HG03066 (cell line): ENCODE data around the gene SCFD2.
A peak's percentile ranks its signal among the peaks of the same experiment; 100 is the strongest.

Experiments used
- ATAC-seq: cut with Tn5 transposase; IDR thresholded peaks from one replicate; pipeline ENCODE4 v1.9.1; 2021; ENCODE audit warnings: low read depth; ENCODE audit not compliant: unreplicated experiment

Gene SCFD2

DNA sequence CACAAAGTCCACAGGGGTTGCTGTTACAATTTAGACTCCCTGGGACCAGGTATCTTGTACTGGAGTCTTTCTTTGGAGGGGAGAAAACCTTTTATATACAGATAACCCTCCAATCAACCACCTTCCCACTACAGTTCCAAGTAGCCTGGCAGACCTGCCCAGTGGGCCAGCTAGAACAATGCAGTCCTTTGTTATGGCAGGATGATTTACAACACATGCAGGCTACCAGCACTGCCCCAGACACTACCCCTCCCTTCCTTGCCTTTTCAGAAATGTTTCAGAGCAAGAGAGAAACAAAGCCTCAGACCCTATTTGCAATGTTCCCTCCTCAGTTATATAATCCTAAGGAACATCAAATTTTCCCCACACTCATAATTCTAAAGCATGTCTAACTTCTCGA is 492.7 kb downstream of the SCFD2 start:
- ATAC-seq: no peak

- no peak for ATAC-seq
Observed at GRCh38 chr4:52870225-52870624, 495.6 kb downstream of the SCFD2 start.

- no peak for ATAC-seq
Observed at GRCh38 chr4:52869656-52870055, 496.2 kb downstream of the SCFD2 start.

DNA sequence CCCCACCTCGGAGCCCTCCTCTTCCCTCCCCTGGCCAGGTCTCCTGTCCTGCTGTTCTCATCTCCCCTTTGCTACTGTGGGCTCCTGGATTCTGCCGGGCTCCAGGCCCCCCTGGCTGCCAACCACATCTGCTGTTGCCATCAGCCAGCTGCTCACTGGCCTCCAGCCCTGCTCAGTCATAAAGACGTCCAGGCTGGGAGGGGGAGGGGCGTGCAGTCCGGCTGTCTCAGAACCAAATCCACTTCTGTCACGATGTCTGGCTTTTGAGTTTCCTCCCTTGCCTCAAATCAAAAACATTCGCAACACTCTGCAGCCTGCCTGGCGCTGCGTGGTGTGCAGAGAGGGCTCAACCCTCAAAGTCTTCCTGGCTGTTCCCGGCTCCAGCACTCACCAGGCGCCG is 496.7 kb downstream of the SCFD2 start:
- no peak for ATAC-seq

- no peak for ATAC-seq
Observed at GRCh38 chr4:52868133-52868532, 497.7 kb downstream of the SCFD2 start.

DNA sequence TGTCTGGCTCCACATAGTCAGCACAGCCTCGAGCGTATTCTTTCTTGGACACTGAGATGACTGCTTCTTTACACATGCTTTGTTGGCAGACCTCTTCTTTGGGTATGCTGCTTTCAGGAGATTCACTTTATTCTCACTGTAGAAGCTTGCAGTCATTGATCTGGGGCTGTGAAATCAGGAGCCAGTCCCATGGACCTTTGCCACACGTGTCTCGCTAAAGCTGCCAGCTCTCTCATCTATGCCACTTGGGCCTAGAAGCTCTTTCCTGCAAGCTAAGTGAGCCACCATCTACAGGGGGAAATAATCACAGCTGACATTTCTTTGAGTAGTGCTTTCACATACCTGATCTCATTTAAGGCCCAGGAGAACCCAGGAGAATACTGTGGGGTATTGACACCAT is 498.7 kb downstream of the SCFD2 start:
- ATAC-seq: no peak

DNA sequence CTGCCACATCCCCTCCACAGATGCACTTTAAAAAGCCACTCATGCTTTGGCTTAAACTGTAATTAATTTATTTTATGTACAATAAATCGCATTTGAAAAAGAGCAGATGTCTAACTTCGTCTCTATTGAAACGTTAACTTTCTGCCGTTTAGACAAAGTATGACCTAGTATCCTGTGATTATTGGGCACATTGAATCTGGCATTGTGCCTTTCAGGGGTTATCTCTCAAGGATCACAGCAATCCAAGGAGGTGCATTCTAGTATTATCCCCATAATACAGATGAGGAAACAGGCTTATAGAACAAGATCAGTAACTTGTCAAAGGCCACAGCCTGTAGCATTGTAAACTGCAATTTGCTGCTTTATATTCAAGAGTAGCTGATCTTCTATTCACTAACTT is 499.1 kb downstream of the SCFD2 start:
- ATAC-seq: no peak

DNA sequence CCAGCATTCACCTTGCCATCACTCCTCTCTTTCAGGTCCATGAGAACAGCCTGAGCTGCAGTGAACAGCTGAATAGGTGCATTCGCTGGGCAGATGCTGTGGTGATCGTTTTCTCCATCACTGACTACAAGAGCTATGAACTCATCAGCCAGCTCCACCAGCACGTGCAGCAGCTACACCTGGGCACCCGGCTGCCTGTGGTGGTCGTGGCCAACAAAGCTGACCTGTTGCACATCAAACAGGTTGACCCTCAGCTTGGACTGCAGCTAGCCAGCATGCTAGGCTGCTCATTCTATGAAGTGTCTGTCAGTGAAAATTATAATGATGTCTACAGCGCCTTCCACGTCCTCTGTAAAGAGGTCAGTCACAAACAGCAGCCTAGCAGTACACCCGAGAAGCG is 500.6 kb downstream of the SCFD2 start:
- no peak for ATAC-seq

DNA sequence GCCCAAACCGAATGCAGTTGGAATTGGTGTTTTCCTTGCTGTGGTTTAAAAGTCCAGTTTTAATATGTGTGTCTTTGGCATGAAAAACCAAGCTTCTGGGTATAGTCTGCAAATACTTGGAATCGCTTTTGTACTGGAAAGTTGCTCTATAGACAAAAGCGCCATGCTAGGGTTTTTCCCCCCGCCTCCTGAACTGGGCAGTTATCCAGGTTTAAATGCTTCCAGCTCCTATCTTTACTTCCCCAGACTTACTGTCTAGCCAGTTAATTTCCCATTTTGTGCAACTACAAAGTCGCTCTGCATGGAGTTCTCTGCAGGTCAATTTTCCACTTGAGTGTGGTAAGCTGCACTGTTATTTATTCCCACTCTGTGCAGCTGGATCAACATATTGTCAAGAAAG is 501.1 kb downstream of the SCFD2 start:
- ATAC-seq: no peak

DNA sequence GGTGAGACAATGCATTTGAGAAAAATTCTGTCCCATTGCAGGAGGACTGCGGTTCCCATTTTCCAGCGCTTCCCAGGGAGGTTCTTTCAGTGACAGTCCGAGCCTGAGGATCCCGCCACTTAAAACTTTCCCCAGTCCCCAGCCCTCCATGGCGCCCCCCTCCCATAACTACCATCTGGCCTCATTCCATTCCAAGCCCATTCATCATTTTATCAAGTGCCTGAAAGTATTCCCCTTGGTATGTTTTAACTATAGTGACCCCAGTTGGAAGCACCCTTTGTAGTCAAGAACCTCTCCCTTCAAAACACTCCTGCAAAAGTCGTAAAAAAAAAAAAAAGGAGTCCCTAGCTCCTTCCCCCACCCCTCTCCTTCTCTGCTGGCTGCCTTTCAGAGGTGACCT is 502.5 kb downstream of the SCFD2 start:
- ATAC-seq: no peak

GRCh38 chr4:52862639-52863161 is 503.2 kb downstream of the SCFD2 start:
- ATAC-seq: no peak

DNA sequence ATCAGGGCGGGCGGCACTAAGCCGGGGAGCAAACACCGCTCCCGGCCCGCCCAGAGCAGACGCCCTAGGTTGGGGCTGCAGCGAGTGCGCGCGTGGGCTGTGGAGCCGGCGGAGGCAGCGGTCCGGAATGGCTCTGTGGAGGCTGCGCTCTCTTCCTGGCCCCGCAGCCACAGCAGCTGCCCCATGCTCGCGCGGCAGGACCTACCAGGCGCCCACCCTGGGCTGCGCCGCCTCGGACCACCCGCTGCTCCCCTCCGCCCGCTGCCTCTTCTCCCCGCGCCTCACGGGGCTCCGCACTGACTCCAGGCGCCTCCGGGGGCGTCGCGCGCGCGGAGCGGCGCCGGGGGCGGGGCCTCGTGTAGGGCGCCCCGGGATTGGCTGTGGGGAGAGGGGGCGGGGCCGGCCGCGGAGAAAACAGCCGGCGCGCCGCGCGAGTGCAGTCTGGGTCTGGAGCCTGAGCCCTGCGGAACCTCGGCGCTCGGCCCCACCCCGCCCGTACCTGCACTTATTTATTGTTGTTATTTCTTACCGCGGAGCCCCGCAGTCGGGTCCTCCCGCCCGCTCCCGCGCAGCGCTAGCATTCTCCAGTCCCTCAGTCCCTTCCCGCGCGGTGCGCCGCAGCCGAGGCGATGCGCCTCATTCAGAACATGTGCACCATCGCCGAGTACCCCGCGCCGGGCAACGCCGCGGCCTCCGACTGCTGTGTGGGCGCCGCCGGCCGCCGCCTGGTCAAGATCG is 503.8 kb downstream of the SCFD2 start, which contains the start of gene RASL11B:
Gene RASL11B (plus strand): TSS at position 439 of the 738 bp plus-strand sequence. CDS start 191 bp downstream, at position 630.
- peak; percentile 99 for ATAC-seq

DNA sequence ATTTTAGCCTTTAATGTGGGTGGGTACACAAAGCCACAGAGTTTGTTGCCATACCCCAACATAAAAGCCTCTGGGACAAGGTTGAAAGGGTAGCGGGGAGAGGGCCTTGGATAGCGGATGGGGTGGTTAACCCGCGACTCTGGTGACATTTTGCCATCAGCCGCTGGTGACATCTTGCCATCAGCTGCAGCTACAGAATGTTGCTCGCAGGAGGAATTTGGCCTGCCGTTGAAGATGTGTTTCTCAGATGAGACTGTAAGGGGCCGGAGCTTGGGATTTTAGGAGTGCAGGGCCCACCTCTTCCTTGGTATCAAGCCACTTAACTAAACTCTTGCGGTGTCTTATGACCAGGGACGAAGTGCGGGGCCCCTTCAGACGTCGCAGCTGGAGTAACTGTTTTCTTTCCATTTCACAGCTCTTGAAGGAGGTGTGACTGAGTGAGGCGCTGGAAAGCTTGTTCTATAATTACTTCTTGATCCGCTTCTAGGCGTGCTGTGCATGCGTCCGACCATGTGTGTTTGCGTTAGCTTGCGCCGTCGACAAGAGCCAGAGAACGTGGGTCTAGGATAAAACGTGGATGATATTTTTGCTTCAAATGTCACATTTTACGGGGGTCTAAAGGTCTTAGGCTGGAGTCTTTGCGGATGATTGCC is 504.6 kb downstream of the SCFD2 start:
- ATAC-seq: no peak

DNA sequence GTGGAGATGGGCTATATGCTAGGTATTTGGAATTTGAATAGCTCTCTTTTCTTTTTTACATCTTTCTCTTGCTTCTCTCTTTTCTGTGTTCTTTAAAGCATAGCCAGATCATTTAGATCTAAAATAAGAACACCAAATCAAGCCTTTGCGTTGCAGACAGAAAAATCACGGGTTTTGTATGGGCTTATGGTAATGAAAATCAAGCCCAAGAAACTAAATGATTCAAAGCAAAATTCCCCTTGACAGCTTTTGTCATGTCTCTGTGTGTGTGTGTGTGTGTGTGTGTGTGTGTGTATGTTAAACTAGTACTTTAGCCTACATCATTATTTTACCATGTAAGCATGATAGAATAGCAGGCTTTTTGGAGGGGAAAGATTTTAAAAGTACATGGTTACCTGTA is 505.5 kb downstream of the SCFD2 start:
- no peak for ATAC-seq

DNA sequence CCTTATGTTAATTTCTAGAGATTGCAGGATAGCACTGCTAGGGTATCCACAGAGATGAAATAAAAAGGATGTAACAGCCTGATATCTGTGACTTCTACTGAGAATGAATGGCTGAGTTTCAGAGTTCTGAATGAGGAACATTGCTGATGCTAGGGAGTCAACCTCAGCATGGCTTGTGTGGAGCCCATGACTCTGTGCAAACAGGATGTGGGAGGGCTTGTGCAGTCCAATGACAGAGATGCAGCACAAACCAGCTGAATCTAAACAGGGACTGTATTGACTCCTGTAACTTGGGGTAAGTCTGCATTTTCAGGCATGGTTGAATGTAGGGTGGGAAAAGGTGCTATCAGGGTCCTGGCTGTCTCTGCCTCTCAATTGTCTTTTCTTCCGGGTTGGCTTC is 509.1 kb downstream of the SCFD2 start:
- ATAC-seq: no peak

GRCh38 chr4:52853351-52853750 is 512.5 kb downstream of the SCFD2 start:
- no peak for ATAC-seq

DNA sequence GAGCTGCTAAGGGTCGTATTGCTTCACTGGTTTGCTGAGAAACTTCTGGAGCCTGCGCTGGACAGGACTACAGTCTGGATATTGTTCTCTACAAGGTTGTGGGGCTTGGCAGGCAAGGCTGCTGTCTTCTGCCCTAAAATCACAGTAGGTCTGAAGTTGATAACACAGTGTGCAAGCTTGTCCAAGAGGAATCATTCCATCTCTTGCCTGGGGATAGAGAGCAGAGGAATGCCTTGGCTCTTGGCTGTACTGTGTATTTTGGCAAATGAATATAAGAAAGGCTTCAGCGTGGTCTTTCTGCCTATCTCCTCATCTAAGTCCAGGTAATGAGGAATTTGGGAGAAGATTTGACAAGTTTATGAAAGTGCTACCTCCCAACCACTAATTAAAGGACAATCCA is 513.1 kb downstream of the SCFD2 start:
- no peak for ATAC-seq

- ATAC-seq: no peak
Observed at GRCh38 chr4:52852041-52852440, 513.8 kb downstream of the SCFD2 start.

DNA sequence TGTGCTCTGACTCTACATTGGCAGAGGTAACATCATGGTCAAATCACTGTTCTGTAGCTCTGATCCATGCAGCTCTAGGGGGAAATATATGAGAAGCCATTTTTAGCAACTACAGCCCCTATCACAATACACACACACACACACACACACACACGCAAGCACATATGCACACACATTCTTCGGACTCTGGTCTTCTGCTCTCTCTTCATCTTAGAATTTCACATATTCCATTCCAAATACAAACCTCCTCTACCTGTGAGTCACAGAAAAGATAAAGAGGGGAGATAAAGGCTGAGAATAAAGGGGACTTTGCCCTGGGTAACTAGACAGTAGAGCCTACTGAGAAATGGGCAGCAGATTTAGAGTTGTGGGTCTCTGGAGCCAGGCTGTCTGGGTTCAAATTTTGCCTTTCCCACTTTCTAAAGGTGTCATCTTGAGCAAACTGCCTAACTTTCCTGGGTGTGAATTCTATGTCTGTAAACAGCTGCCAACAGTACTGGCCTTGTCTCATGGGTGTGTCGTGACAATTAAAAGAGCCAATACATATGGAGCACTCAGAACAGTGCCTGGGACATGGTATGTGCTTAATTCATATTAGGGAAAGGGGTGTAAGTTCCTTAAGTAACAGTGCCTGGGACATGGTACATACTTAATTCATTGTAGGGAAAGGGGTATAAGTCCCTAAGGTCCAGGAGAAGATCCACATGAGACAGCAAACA is 515.3 kb downstream of the SCFD2 start:
- ATAC-seq: no peak

- ATAC-seq: no peak
Observed at GRCh38 chr4:52848254-52848653, 517.6 kb downstream of the SCFD2 start.

GRCh38 chr4:52846502-52846901 is 519.4 kb downstream of the SCFD2 start:
- ATAC-seq: no peak
